ENCODE measurements around the gene WFDC9.
A peak's percentile ranks its signal among the peaks of the same experiment; 100 is the strongest.
"Not testable (repeated sequence)": the region's sequence is repeated elsewhere in the genome, so short reads cannot be mapped to it uniquely, and the experiment has no call there.

WFDC9 gene

DNA sequence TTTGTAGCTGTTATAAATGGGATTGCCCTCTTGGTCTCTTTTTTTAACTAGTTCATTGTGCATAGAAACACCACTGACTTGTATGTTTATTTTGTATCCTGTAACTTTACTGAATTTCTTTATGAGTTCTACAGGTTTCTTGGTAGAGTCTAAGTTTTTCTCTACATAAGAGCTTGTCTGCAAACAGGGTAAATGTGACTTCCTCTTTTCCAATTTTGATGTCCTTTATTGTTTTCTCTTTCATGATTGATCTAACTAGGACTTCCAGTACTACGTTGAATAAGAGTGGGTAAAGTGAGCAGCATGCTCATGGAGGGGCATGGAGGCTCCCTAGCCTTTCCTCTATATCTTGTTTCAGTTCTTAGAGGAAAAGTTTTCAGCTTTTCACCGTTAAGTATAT lies 4.5 kb downstream of the WFDC9 start:
- no peak overlapping the region for H3K4me3 Mint-ChIP-seq
- H3K36me3 Mint-ChIP-seq (ENCODE audit: low read depth) = no peaks in the 10 kb centered on the region
- H3K27me3 Mint-ChIP-seq = peaks cover 64% of the 10 kb centered on the region
- H3K9me3 Mint-ChIP-seq = no peaks in the 10 kb centered on the region
- H3K27ac Mint-ChIP-seq = no peak overlapping the region
- no peak for DNase-seq
- H3K4me1 Mint-ChIP-seq (ENCODE audit: low read depth) = peaks cover 5% of the 10 kb centered on the region

DNA sequence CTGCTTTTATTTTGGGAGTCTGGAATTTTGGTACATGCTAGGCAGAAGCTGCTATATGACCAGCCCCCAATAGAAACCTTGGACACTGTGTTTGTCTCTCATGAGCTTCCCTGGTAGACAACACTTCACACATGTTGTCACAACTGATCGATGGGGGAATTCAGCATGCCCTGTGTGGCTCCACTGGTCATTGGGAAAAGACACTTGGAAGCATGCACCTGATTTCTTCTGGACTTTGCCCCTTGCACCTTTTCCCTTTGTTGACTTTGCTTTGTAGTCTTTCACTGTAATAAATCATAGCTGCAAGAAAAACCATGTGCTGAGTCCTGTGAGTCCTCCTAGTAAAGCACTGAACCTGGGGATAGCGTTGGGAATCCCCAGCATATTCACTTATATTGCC lies 9.5 kb downstream of the WFDC9 start:
- H3K36me3 Mint-ChIP-seq (ENCODE audit: low read depth) = no peaks in the 10 kb centered on the region
- no peak for DNase-seq
- peaks cover 26% of the 10 kb centered on the region for H3K27me3 Mint-ChIP-seq
- no peaks in the 10 kb centered on the region for H3K4me1 Mint-ChIP-seq (ENCODE audit: low read depth)
- H3K4me3 Mint-ChIP-seq = no peak overlapping the region
- no peak overlapping the region for H3K27ac Mint-ChIP-seq
- H3K9me3 Mint-ChIP-seq = no peaks in the 10 kb centered on the region

DNA sequence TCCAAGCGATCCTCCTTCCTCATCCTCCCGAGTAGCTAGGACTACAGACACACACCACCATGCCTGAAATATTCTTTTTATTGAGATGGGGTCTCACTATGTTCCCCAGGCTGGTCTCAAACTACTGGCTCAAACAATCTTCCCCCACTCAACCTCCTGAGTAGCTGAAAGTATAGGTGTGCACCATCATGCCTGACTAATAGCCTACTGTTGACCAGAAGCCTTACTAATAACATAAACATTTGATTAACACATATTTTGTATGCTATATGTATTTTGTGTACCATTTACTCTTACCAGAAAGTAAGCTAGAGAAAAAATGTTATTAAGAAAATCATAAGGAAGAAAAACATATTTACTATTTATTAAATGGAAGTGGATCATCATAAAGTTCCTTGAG lies 13.5 kb downstream of the WFDC9 start:
- no peak overlapping the region for H3K27ac Mint-ChIP-seq
- no peak for DNase-seq
- no peak overlapping the region for H3K4me3 Mint-ChIP-seq
- no peaks in the 10 kb centered on the region for H3K4me1 Mint-ChIP-seq (ENCODE audit: low read depth)
- peaks cover 17% of the 10 kb centered on the region for H3K27me3 Mint-ChIP-seq
- H3K9me3 Mint-ChIP-seq = no peaks in the 10 kb centered on the region
- H3K36me3 Mint-ChIP-seq (ENCODE audit: low read depth) = no peaks in the 10 kb centered on the region

DNA sequence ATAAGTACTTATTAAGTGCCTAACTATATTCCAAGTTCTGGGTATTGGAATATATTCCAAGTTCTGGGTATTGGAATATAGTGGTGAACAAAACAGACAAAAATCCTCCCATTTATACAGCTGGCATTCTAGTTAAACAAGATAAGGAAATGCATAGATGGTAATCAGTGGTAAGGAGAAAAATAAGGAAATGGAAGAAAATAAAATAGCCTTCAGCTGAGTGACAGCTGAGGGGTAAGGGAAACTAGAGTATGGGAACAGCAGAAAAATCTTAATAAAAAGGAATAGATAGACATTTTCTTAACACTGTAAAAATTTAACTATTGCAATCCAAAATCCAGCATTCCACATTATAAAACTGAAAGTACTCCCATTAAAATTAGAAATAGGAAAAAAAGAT lies 18.8 kb downstream of the WFDC9 start:
- Mint-ChIP-seq H3K27me3 (peaks cover 39% of the 10 kb centered on the region), H3K36me3 (ENCODE audit: low read depth) (no peaks in the 10 kb centered on the region), H3K4me1 (ENCODE audit: low read depth) (peaks cover 21% of the 10 kb centered on the region)

DNA sequence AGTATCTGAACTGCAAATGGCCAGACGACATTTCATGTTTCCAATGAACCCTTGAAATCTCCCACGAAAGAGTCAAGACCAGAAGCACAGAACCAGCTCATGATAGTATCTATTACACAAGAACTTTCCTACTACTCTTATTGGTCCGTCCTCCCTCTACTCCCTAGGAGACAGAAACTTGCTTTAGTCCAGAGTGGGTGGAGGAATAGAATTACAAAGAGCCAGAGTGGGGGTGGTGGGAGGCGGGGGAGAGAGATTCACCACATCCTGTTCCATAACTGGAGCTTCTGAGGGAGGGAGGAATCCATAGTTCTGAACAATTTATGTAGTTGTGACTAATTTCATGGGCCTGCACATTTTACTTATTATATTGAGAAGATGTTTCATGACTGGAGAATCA lies 20.0 kb downstream of the WFDC9 start:
- Mint-ChIP-seq H3K4me3 (no peak overlapping the region), H3K27me3 (peaks cover 43% of the 10 kb centered on the region), H3K4me1 (ENCODE audit: low read depth) (peaks cover 23% of the 10 kb centered on the region), H3K9me3 (peaks cover 10% of the 10 kb centered on the region), H3K27ac (peak overlapping the region; percentile 45), H3K36me3 (ENCODE audit: low read depth) (no peaks in the 10 kb centered on the region)
- peak; percentile 39 for DNase-seq

More for the DNA sequence above, 18.8 kb downstream of the WFDC9 start:
- DNase-seq = no peak
- Mint-ChIP-seq H3K27ac (no peak overlapping the region), H3K9me3 (peaks cover 4% of the 10 kb centered on the region), H3K4me3 (no peak overlapping the region)

DNA sequence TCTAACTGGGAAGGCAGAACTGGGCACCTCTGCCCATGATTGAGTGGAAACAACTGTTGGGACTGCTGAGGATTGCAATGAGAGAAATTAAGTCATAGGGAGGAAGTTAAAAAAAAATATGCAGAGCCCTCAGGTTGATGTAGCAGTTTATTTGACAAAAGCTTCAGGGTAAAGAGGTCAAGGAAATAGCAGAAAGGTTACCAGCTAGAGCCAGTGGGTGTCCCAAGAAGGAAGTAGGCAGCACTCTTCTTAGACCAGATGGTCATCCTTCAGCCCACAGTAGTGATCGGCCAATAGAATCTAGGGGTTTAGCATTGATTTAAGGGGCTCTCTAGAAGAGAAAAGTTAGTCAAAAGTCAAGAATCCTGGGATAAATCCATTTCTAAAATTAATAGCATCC lies 23.3 kb downstream of the WFDC9 start:
- H3K9me3 Mint-ChIP-seq = peaks cover 22% of the 10 kb centered on the region
- H3K36me3 Mint-ChIP-seq (ENCODE audit: low read depth) = no peaks in the 10 kb centered on the region
- H3K27me3 Mint-ChIP-seq = peaks cover 39% of the 10 kb centered on the region
- DNase-seq = no peak
- H3K4me3 Mint-ChIP-seq = no peak overlapping the region
- no peak overlapping the region for H3K27ac Mint-ChIP-seq
- H3K4me1 Mint-ChIP-seq (ENCODE audit: low read depth) = peaks cover 25% of the 10 kb centered on the region

DNA sequence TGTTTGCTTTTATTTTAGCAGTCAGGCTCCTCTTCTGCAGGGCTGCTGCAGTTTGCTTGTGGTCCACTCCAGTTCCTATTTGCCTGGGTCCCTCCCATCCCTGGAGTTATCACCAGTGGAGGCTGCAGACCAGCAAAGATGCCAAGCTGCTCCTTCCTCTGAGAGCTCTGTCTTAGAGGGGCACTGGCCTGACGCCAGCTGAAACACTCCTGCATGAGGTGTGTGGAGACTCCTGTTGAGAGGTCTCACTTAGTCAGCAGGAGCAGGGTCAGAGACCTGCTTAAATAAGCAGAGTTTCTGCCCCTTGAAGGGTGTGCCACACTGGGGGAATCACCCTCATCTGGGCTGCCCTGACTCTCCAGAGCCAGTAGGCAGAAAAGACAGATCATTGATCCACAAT lies 35.8 kb downstream of the WFDC9 start:
- no peak overlapping the region for H3K4me3 Mint-ChIP-seq
- H3K9me3 Mint-ChIP-seq = no peaks in the 10 kb centered on the region
- no peak for DNase-seq
- H3K36me3 Mint-ChIP-seq (ENCODE audit: low read depth) = no peaks in the 10 kb centered on the region
- peaks cover 63% of the 10 kb centered on the region for H3K27me3 Mint-ChIP-seq
- peaks cover 1% of the 10 kb centered on the region for H3K4me1 Mint-ChIP-seq (ENCODE audit: low read depth)
- H3K27ac Mint-ChIP-seq = no peak overlapping the region

DNA sequence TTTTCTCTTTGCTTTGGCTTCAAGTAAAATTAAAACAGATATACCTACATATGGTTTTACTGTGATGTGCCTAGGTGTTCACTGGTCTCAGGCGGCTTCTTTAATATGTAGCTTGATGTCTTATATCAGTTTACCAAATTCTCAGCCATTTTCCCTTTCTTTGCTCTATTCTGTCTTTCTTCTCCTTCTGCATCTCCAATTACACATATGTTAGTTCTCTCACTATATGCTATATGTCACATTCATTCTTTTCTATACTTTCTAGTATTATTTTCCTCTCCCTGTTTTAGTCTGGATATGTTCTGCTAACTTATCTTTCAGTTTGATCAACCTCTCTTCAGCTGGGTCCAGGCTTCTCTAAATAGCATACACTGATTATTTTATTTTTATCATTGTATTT lies 37.6 kb downstream of the WFDC9 start:
- DNase-seq = no peak
- no peaks in the 10 kb centered on the region for H3K36me3 Mint-ChIP-seq (ENCODE audit: low read depth)
- H3K9me3 Mint-ChIP-seq = no peaks in the 10 kb centered on the region
- peaks cover 1% of the 10 kb centered on the region for H3K4me1 Mint-ChIP-seq (ENCODE audit: low read depth)
- H3K4me3 Mint-ChIP-seq = no peak overlapping the region
- no peak overlapping the region for H3K27ac Mint-ChIP-seq
- H3K27me3 Mint-ChIP-seq = peaks cover 56% of the 10 kb centered on the region

DNA sequence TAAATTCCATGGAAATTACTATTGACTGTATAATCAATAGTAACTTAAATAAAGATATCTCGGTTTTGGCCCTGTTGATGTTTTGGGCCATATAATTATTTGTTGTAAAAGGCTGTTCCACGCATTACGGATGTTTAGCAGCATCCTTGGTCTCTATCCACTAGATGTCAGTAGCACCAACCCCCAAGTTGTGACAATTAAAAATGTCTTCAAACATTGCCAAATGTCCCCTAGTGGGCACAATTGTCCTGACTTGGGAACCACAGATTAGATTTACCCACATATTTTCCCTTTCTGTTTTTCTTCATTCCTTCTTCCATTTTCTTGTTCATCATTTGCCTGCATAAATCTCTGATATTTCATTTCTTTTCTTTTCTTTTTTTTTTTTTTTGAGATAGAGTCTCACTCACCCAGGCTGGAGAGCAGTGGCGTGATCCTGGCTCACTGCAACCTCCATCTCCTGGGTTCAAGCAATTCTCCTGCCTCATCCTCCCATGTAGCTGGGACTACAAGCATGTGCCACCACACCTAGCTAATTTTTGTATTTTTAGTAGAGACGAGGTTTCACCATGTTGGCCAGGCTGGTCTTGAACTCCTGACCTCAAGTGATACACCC lies 38.4 kb downstream of the WFDC9 start:
- DNase-seq = no peak
- Mint-ChIP-seq H3K9me3 (no peaks in the 10 kb centered on the region), H3K27me3 (peaks cover 55% of the 10 kb centered on the region), H3K27ac (no peak overlapping the region), H3K4me1 (ENCODE audit: low read depth) (peaks cover 1% of the 10 kb centered on the region), H3K4me3 (no peak overlapping the region), H3K36me3 (ENCODE audit: low read depth) (no peaks in the 10 kb centered on the region)

DNA sequence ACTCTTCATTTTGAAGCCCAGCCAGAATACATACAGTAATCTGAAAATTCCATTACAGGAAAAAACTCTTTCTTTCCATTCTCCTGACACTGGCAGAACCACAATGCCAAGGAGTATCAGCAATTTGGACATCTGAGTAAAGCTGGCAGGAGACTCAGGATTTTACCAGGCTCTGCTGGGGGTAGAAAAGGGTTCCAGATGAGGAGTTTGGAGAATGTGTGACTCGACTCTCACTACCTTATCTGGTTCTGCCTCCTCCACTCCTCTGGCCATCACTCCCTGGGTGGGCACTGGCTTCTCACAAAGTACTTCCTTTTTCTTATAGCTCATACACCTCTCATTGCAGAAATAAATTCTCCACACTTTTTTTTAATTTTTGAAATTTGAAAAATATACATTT lies 41.4 kb downstream of the WFDC9 start:
- H3K36me3 Mint-ChIP-seq (ENCODE audit: low read depth) = no peaks in the 10 kb centered on the region
- H3K27me3 Mint-ChIP-seq = peaks cover 33% of the 10 kb centered on the region
- H3K4me3 Mint-ChIP-seq = no peak overlapping the region
- no peak for DNase-seq
- peaks cover 1% of the 10 kb centered on the region for H3K4me1 Mint-ChIP-seq (ENCODE audit: low read depth)
- no peaks in the 10 kb centered on the region for H3K9me3 Mint-ChIP-seq
- no peak overlapping the region for H3K27ac Mint-ChIP-seq

DNA sequence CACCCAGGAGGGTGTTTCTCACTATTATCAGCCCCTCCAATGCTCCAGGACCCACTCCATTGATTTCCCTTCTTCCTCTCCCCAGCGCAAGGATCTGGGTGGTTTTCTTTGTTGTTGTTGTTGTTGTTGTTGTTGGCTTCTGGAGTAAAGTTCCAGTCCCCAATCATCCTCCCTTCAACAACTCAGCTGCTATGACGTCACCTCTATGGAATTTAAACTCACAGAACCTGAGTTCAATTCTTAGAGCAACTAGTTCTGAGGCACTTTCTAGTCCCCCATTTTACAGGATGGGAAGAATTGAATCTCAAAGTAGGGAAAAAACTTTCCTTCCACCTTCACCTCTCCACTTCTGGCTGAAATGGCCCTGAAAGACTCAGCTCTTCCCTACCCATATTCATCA lies 42.3 kb downstream of the WFDC9 start:
- H3K27ac Mint-ChIP-seq = no peak overlapping the region
- no peak for DNase-seq
- no peaks in the 10 kb centered on the region for H3K36me3 Mint-ChIP-seq (ENCODE audit: low read depth)
- H3K9me3 Mint-ChIP-seq = no peaks in the 10 kb centered on the region
- peaks cover 1% of the 10 kb centered on the region for H3K4me1 Mint-ChIP-seq (ENCODE audit: low read depth)
- H3K27me3 Mint-ChIP-seq = peaks cover 24% of the 10 kb centered on the region
- no peak overlapping the region for H3K4me3 Mint-ChIP-seq

DNA sequence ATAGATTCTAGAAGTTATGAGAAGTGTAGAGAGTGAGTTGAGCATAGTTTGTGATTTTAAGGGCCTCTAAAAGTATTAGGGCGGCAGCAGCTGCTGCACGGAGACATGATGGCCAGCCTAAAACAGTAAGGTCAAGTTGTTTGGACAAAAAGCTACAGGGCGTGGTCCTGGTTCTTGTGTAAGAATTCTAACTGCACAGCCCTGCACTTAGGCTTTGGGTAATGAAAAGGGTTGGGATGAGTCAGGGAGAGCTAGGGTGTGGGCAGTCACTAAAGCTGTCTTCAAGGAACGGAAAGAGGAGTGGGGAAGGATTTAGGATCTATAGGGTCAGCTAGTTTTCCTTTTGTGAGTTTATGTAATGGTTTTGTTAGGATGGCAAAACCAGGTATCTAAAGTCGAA lies 45.1 kb downstream of the WFDC9 start:
- peaks cover 25% of the 10 kb centered on the region for H3K27me3 Mint-ChIP-seq
- not testable (repeated sequence) for H3K4me3 Mint-ChIP-seq; H3K9me3 Mint-ChIP-seq; DNase-seq; H3K27ac Mint-ChIP-seq; H3K4me1 Mint-ChIP-seq (ENCODE audit: low read depth); H3K36me3 Mint-ChIP-seq (ENCODE audit: low read depth)

DNA sequence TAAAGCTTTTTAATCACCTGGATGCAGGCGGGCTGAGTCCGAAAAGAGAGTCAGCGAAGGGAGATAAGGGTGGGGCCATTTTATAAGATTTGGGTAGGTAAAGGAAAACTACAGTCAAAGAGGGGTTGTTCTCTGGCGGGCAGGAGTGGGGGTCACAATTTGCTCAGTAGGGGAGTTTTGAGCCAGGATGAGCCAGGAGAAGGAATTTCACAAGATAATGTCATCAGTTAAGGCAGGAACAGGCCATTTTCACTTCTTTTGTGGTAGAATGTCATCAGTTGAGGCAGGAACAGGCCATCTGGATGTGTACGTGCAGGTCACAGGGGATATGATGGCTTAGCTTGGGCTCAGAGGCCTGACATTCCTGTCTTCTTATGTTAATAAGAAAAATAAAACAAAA lies 46.8 kb downstream of the WFDC9 start:
- not testable (repeated sequence) for H3K9me3 Mint-ChIP-seq; H3K4me3 Mint-ChIP-seq; DNase-seq; H3K4me1 Mint-ChIP-seq (ENCODE audit: low read depth); H3K27ac Mint-ChIP-seq; H3K36me3 Mint-ChIP-seq (ENCODE audit: low read depth)
- peaks cover 34% of the 10 kb centered on the region for H3K27me3 Mint-ChIP-seq

DNA sequence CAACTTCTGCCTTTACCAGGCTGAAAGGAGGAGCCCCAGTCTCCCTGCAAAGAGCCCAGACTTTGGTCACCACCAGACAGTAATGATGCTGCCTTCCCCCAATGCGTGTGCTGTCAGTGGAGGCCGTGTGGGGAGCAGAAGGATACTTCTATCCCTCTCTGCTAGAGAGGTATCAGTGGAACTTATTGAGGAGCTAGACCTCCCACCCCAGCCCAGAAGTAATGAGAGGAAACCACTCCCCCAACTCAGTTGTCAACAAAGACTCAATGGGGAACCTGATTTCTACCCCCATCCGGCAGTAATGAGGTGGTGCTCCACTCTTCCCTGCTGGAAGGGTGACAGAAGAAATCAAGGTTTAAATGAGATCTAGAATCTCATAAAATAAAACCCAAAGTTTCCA lies 47.6 kb downstream of the WFDC9 start:
- no peak overlapping the region for H3K27ac Mint-ChIP-seq
- no peak for DNase-seq

DNA sequence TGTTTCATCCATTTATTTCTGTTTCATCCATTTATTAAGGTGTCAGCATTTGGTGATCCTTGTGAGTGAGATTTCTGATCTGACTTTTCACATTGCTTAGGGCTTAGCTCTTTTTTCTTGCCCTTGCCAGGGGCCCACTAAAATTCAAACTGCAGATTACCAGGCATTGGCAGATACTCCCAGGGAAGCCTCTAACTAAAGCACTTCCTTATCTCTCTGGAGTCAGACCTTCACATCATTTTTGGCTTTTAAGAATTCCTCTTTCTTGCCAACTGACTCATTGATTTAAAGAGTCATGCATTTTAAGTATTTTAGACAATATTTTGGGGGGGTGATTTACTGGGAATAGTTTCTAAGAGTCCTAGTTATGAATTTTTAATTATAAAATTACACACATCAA lies 49.4 kb downstream of the WFDC9 start:
- Mint-ChIP-seq H3K27me3 (peaks cover 29% of the 10 kb centered on the region), H3K27ac (no peak overlapping the region), H3K4me3 (no peak overlapping the region), H3K36me3 (ENCODE audit: low read depth) (no peaks in the 10 kb centered on the region), H3K9me3 (no peaks in the 10 kb centered on the region), H3K4me1 (ENCODE audit: low read depth) (no peaks in the 10 kb centered on the region)
- no peak for DNase-seq

More for the DNA sequence above, 47.6 kb downstream of the WFDC9 start:
- no peaks in the 10 kb centered on the region for H3K9me3 Mint-ChIP-seq
- no peaks in the 10 kb centered on the region for H3K4me1 Mint-ChIP-seq (ENCODE audit: low read depth)
- peaks cover 34% of the 10 kb centered on the region for H3K27me3 Mint-ChIP-seq
- no peak overlapping the region for H3K4me3 Mint-ChIP-seq
- H3K36me3 Mint-ChIP-seq (ENCODE audit: low read depth) = no peaks in the 10 kb centered on the region

DNA sequence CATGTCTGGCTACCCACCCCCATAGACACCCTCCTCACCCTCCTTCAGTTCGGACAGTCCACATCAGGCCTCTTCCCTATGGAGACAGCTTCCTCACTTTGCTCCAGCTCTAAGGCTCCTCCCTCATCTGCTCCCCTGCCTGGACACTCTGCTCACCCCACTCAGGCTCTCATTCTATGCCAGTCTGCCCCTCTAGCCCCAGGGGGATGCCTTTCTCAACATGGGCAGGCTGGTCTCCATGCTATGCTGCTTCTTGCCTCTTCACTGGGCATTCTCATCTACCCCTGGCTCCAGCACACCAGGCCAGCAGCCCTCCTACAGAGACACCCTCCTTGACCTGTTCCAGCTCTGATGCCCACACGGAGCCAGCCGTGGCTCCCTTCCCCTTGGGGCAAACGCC lies 51.9 kb downstream of the WFDC9 start, which contains the start of gene WFDC8:
WFDC8 (minus strand) TSS at position 101 of the 400 bp plus-strand sequence; CDS start at position 64, 37 bp downstream.
- no peak within 1 kb of the TSS for H3K27ac Mint-ChIP-seq
- no peak for DNase-seq
- no peaks in the 10 kb centered on the region for H3K36me3 Mint-ChIP-seq (ENCODE audit: low read depth)

More for the DNA sequence above, 51.9 kb downstream of the WFDC9 start, which contains the start of gene WFDC8:
- Mint-ChIP-seq H3K9me3 (no peaks in the 10 kb centered on the region), H3K27me3 (peaks cover 41% of the 10 kb centered on the region), H3K4me3 (no peak within 1 kb of the TSS), H3K4me1 (ENCODE audit: low read depth) (no peaks in the 10 kb centered on the region)
